ENCODE data around the gene NACA2. TPM values are rescaled to one million over a fixed set of nuclear protein-coding genes. Genes with fewer than 3 reads are reported as not detected.
A peak's percentile ranks its signal among the peaks of the same experiment; 100 is the strongest.

The NACA2 gene
- total and polyA plus RNA-seq, 2 of the 4 experiments (the other 2 are of a cell fraction): not detected

- Histone ChIP-seq H3K18ac (ENCODE audit: low read depth, low read length) (no peak overlapping the region), H3K9me1 (ENCODE audit: insufficient read depth, low read length) (no peaks in the 10 kb centered on the region), H3K27me3 (ENCODE audit: control insufficient read depth, insufficient read depth, low read length) (peaks cover 45% of the 10 kb centered on the region), H3K79me1 (ENCODE audit: low read depth in 1 of 2, low read length in 2 of 2) (no peaks in the 10 kb centered on the region), H2AK9ac (replicated peaks; ENCODE audit: low read depth, low read length, poor library complexity) (no peak overlapping the region), H3K23ac (ENCODE audit: low read depth, low read length) (no peak overlapping the region), H2BK15ac (ENCODE audit: low read depth, low read length) (no peak overlapping the region), H4K8ac (ENCODE audit: low read depth in 2 of 2, low read length in 2 of 2) (no peak overlapping the region), H3K4me3 (ENCODE audit: insufficient read depth, low read depth, low read length) (no peak overlapping the region), H2BK120ac (ENCODE audit: low read depth, low read length) (no peak overlapping the region), H3K4me2 (ENCODE audit: low read depth, low read length) (no peak overlapping the region), H4K20me1 (ENCODE audit: insufficient read depth, low read length) (no peaks in the 10 kb centered on the region), H3K9ac (ENCODE audit: low read depth, low read length) (no peak overlapping the region), H3K4ac (ENCODE audit: low read depth, low read length) (no peak overlapping the region), H3K27ac (ENCODE audit: insufficient read depth, low read length) (no peak overlapping the region), H3K4me1 (ENCODE audit: control insufficient read depth, insufficient read depth, low read length) (no peaks in the 10 kb centered on the region), H2BK20ac (ENCODE audit: low read depth, low read length) (no peak overlapping the region), H3K14ac (replicated peaks; ENCODE audit: low read depth, low read length) (no peak overlapping the region), H4K91ac (ENCODE audit: insufficient read depth, low read depth, low read length) (no peak overlapping the region), H3K36me3 (ENCODE audit: control insufficient read depth, insufficient read depth, low read length) (no peaks in the 10 kb centered on the region), H2BK5ac (ENCODE audit: low read depth, low read length, poor library complexity, severe bottlenecking) (no peak overlapping the region), H2AK5ac (ENCODE audit: low read depth, low read length) (no peak overlapping the region), H3K56ac (ENCODE audit: extremely low read depth, insufficient read depth, low read length) (no peak overlapping the region), H2AFZ (replicated peaks; ENCODE audit: low read length, poor library complexity) (no peak overlapping the region), H4K5ac (ENCODE audit: low read depth, low read length) (no peak overlapping the region), H3K9me3 (ENCODE audit: control insufficient read depth, insufficient read depth, low read length) (no peaks in the 10 kb centered on the region)
- dilution Hi-C loops (cut with HindIII; ENCODE audit: low sequenced_read_pairs, unreplicated experiment) (no loop called here), intact Hi-C loops (cut with micrococcal nuclease) (no loop called here), in situ Hi-C loops (cut with MboI; ENCODE audit: low sequenced_read_pairs) (no loop called here)
- no peak for TF ChIP-seq CTCF (conservative IDR thresholded peaks at IDR 0.05; ENCODE audit: low read depth, low read length)
- TF ChIP-seq CEBPB (IDR thresholded peaks at IDR 0.05; ENCODE audit: low read depth, low read length): peak; percentile 34; the same call in 1 of the 2 replicates
- ChIA-PET CTCF (no interaction called here), POLR2A (ENCODE audit: unreplicated experiment) (no interaction called here)
- no TSS peak for BruUV-seq (replicated peaks)
- no CpG with 5 or more reads among the region's 5 CpGs for WGBS, 2 experiments (ENCODE audit: extremely low coverage in 2 of 2, insufficient read length in 1 of 2)
- ATAC-seq (ENCODE audit: low read depth) (no peak), DNase-seq (no peak)
Observed at GRCh38 chr17:61594294-61594825, 3.3 kb upstream of the NACA2 start.

All from IMR-90 (cell line).